Stimulated activated CD4-positive, alpha-beta T cell treated with anti-CD3 and anti-CD28 coated beads, Interleukin-1b, Interleukin-23, amount 100 ng/mL, for 48 hours (primary cell): ENCODE results near the gene TPPP.
"Not testable (repeated sequence)": the region's sequence is repeated elsewhere in the genome, so short reads cannot be mapped to it uniquely, and the experiment has no call there.

ENCODE experiments used
- DNase-seq: peaks from one replicate; pipeline ENCODE4 v3.0.0-alpha.2; 2020

The TPPP gene

GRCh38 chr5:643811-644271, 49.3 kb downstream of the TPPP start:
- DNase-seq: no peak

- DNase-seq: no peak
Observed at GRCh38 chr5:643351-643801, 49.8 kb downstream of the TPPP start.

- DNase-seq: no peak
Observed at GRCh38 chr5:642481-642880, 50.7 kb downstream of the TPPP start.

- DNase-seq: no peak
Observed at GRCh38 chr5:641331-641765, 51.8 kb downstream of the TPPP start.

GRCh38 chr5:640461-641330, 52.5 kb downstream of the TPPP start:
- DNase-seq: no peak

- DNase-seq: no peak
Observed at GRCh38 chr5:639584-640213, 53.5 kb downstream of the TPPP start.

GRCh38 chr5:639253-639530, 54.0 kb downstream of the TPPP start:
- DNase-seq: no peak

GRCh38 chr5:638501-639252, 54.5 kb downstream of the TPPP start:
- no peak for DNase-seq

GRCh38 chr5:637581-638450, 55.3 kb downstream of the TPPP start:
- DNase-seq: no peak

- DNase-seq: no peak
Observed at GRCh38 chr5:636951-637350, 56.2 kb downstream of the TPPP start.

- no peak for DNase-seq
Observed at GRCh38 chr5:635306-636055, 57.7 kb downstream of the TPPP start.

GRCh38 chr5:634191-634590, 59.0 kb downstream of the TPPP start:
- DNase-seq: no peak

- no peak for DNase-seq
Observed at GRCh38 chr5:633501-633955, 59.6 kb downstream of the TPPP start.

- DNase-seq: not testable (repeated sequence)
Observed at GRCh38 chr5:628351-629205, 64.6 kb downstream of the TPPP start.

- DNase-seq: no peak
Observed at GRCh38 chr5:627840-628239, 65.3 kb downstream of the TPPP start.

GRCh38 chr5:626850-627249, 66.3 kb downstream of the TPPP start:
- DNase-seq: no peak

- no peak for DNase-seq
Observed at GRCh38 chr5:625516-625915, 67.6 kb downstream of the TPPP start.

GRCh38 chr5:624951-625230, 68.3 kb downstream of the TPPP start:
- DNase-seq: no peak

GRCh38 chr5:624118-624950, 68.8 kb downstream of the TPPP start:
- no peak for DNase-seq

- no peak for DNase-seq
Observed at GRCh38 chr5:623531-623930, 69.6 kb downstream of the TPPP start.
